HG03521 (cell line): ENCODE data around the gene FJX1.

Experiments
- ATAC-seq: cut with Tn5 transposase; IDR thresholded peaks from one replicate; pipeline ENCODE4 v1.9.1; 2021; ENCODE audit warnings: mild to moderate bottlenecking, moderate library complexity; ENCODE audit not compliant: unreplicated experiment

FJX1 gene

GRCh38 chr11:35617687-35618496, at the start of gene FJX1:
TSS of gene FJX1 (plus strand) at chr11:35618460. CDS start at chr11:35618637, 177 bp downstream.
- ATAC-seq: peak; percentile 27

GRCh38 chr11:35571696-35572095, 46.6 kb upstream of the FJX1 start:
- ATAC-seq: no peak

GRCh38 chr11:35579557-35580396, 38.5 kb upstream of the FJX1 start:
- ATAC-seq: no peak

- ATAC-seq: no peak
These were observed 37.9 kb upstream of the FJX1 start for GRCh38 chr11:35580397-35580781.

- no peak for ATAC-seq
These were observed 36.2 kb upstream of the FJX1 start for GRCh38 chr11:35582033-35582432.

- no peak for ATAC-seq
These were observed 35.1 kb upstream of the FJX1 start for GRCh38 chr11:35583126-35583525.

GRCh38 chr11:35583843-35584242, 34.4 kb upstream of the FJX1 start:
- no peak for ATAC-seq

- no peak for ATAC-seq
These were observed 33.9 kb upstream of the FJX1 start for GRCh38 chr11:35584321-35584720.

- no peak for ATAC-seq
These were observed 32.8 kb upstream of the FJX1 start for GRCh38 chr11:35585416-35585815.

- ATAC-seq: no peak
These were observed 32.0 kb upstream of the FJX1 start for GRCh38 chr11:35586222-35586621.

GRCh38 chr11:35587972-35588371, 30.3 kb upstream of the FJX1 start:
- no peak for ATAC-seq

GRCh38 chr11:35588627-35589026, 29.6 kb upstream of the FJX1 start:
- ATAC-seq: no peak

GRCh38 chr11:35589281-35589680, 29.0 kb upstream of the FJX1 start:
- ATAC-seq: no peak

- ATAC-seq: no peak
These were observed 27.8 kb upstream of the FJX1 start for GRCh38 chr11:35590412-35590811.

GRCh38 chr11:35593143-35593542, 25.1 kb upstream of the FJX1 start:
- no peak for ATAC-seq

GRCh38 chr11:35594680-35595079, 23.6 kb upstream of the FJX1 start:
- ATAC-seq: no peak

GRCh38 chr11:35598254-35599125, 19.8 kb upstream of the FJX1 start:
- ATAC-seq: no peak

- no peak for ATAC-seq
These were observed 17.9 kb upstream of the FJX1 start for GRCh38 chr11:35600331-35600838.

GRCh38 chr11:35602160-35602793, 16.0 kb upstream of the FJX1 start:
- no peak for ATAC-seq

GRCh38 chr11:35602979-35603378, 15.3 kb upstream of the FJX1 start:
- no peak for ATAC-seq
